ENCODE results near the gene HAUS2.
"Not testable (repeated sequence)": the region's sequence is repeated elsewhere in the genome, so short reads cannot be mapped to it uniquely, and the experiment has no call there.

HAUS2 gene

GRCh38 chr15:42591238-42591934, 42.7 kb downstream of the HAUS2 start:
- H3K4me3 Mint-ChIP-seq = no peak overlapping the region
- peaks cover 15% of the 10 kb centered on the region for H3K36me3 Mint-ChIP-seq
- DNase-seq (ENCODE audit: low spot score in 2 of 2) = no peak
- H3K4me1 Mint-ChIP-seq = no peaks in the 10 kb centered on the region
- no peak overlapping the region for H3K27ac Mint-ChIP-seq
- no peak for ATAC-seq
- H3K9me3 Mint-ChIP-seq = no peaks in the 10 kb centered on the region

GRCh38 chr15:42592716-42593115, 44.1 kb downstream of the HAUS2 start:
- H3K4me1 Mint-ChIP-seq = no peaks in the 10 kb centered on the region
- no peak overlapping the region for H3K4me3 Mint-ChIP-seq
- DNase-seq (ENCODE audit: low spot score in 2 of 2) = no peak
- no peaks in the 10 kb centered on the region for H3K9me3 Mint-ChIP-seq
- no peak for ATAC-seq
- H3K27ac Mint-ChIP-seq = no peak overlapping the region
- peaks cover 15% of the 10 kb centered on the region for H3K36me3 Mint-ChIP-seq

- Mint-ChIP-seq H3K4me1 (no peaks in the 10 kb centered on the region), H3K9me3 (no peaks in the 10 kb centered on the region), H3K27ac (no peak overlapping the region), H3K4me3 (no peak overlapping the region), H3K36me3 (peaks cover 15% of the 10 kb centered on the region)
- no peak for ATAC-seq
- DNase-seq (ENCODE audit: low spot score in 2 of 2) = no peak
Observed at GRCh38 chr15:42593143-42593542, 44.5 kb downstream of the HAUS2 start.

DNA sequence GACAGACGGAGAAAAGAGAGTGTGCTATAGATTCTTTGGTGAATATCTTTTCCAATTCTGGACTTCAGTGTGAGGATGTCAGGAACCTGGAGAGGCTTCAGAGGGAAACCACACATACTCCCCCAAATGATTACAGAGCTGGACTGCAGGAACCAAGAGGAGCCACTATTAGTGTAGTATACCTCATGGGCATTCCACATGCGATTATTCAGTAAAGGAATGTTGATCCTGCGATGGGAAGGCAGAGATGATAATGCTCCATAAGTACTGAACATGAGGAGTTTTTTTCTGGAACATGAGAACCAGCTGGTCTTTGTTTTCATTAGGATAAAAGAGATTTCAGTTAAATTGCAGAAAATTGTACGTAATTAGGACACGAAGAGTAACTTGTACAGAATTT, 45.5 kb downstream of the HAUS2 start:
- ATAC-seq (no peak), DNase-seq (ENCODE audit: low spot score in 2 of 2) (no peak)
- Mint-ChIP-seq H3K9me3 (no peaks in the 10 kb centered on the region), H3K4me3 (no peak overlapping the region), H3K36me3 (peaks cover 15% of the 10 kb centered on the region), H3K4me1 (no peaks in the 10 kb centered on the region), H3K27ac (no peak overlapping the region)

DNA sequence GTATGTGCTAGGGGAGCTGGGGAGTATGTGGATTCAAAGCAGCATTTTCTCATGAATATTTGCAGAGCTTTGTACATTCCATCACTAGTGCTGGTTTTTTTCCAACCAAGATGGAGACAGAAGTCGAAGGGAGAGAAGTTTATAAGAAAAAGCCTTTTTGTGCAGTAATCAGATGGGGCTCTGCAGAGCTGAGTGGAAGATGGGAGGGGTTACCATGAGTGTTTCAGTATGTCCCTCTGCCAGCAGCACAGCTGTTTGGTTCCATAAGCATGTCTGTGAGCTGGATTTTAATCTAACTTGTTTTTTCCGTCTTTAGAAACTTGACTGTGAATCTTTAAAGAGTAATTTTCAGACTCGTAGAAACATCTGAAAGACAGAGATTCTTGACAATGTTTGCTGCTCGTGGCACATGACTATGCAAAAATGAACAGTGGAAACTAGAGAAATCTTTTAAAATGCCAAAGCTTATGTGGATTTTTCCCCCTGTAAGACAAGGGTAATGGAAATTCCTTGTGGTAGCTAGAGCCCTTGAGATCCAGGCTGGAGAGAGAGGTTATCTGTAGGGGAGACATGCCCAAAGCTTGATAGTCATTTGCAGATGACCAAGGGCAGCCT, 47.1 kb downstream of the HAUS2 start:
- no peak overlapping the region for H3K4me3 Mint-ChIP-seq
- H3K4me1 Mint-ChIP-seq = no peaks in the 10 kb centered on the region
- H3K36me3 Mint-ChIP-seq = peaks cover 6% of the 10 kb centered on the region
- no peak overlapping the region for H3K27ac Mint-ChIP-seq
- H3K9me3 Mint-ChIP-seq = no peaks in the 10 kb centered on the region
- DNase-seq (ENCODE audit: low spot score in 2 of 2) (no peak), ATAC-seq (no peak)

DNA sequence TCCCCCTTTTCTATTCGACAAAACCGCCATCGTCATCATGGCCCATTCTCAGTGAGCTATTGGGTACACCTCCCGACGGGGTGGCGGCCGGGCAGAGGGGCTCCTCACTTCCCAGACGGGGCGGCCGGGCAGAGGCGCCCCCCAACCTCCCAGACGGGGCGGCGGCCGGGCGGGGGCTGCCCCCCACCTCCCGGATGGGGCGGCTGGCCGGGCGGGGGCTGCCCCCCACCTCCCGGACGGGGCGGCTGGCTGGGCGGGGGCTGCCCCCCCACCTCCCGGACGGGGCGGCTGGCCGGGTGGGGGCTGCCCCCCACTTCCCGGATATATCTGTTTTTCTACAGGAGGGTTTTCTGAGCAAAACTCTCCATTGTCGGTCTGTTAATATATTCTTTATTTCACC, 52.7 kb downstream of the HAUS2 start:
- H3K36me3 Mint-ChIP-seq; ATAC-seq; H3K27ac Mint-ChIP-seq; DNase-seq (ENCODE audit: low spot score in 2 of 2); H3K9me3 Mint-ChIP-seq; H3K4me3 Mint-ChIP-seq: not testable (repeated sequence)
- peaks cover 24% of the 10 kb centered on the region for H3K4me1 Mint-ChIP-seq

DNA sequence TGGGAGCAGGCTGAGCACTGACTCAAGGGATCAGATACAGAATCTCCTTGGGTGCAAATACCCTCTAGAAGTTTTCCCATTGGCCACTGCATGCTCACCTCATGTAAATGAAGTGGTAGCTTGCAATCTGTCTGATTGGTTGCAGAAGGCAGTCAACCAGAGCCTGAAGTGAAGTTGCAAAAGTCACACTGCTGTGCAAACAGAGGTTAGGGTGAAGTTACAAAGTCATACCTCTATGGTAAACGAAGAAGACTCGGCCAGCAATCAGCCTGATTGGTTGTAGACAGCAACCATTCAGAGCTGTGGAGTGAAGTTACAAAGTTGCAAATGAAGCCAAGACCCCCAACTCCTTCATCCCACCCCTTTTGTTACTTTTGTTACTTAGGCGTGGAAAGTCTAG, 53.9 kb downstream of the HAUS2 start:
- no peak for ATAC-seq
- Mint-ChIP-seq H3K9me3 (no peaks in the 10 kb centered on the region), H3K4me3 (no peak overlapping the region), H3K4me1 (peaks cover 24% of the 10 kb centered on the region), H3K36me3 (no peaks in the 10 kb centered on the region), H3K27ac (no peak overlapping the region)
- DNase-seq (ENCODE audit: low spot score in 2 of 2) = no peak

- DNase-seq (ENCODE audit: low spot score in 2 of 2) (no peak), ATAC-seq (no peak)
- no peak overlapping the region for H3K27ac Mint-ChIP-seq
- H3K9me3 Mint-ChIP-seq = no peaks in the 10 kb centered on the region
- H3K36me3 Mint-ChIP-seq = no peaks in the 10 kb centered on the region
- H3K4me1 Mint-ChIP-seq = peaks cover 38% of the 10 kb centered on the region
- no peak overlapping the region for H3K4me3 Mint-ChIP-seq
Observed at GRCh38 chr15:42603978-42604377, 55.3 kb downstream of the HAUS2 start.

GRCh38 chr15:42604894-42605744, 56.5 kb downstream of the HAUS2 start:
- Mint-ChIP-seq H3K9me3 (no peaks in the 10 kb centered on the region), H3K36me3 (no peaks in the 10 kb centered on the region), H3K27ac (peak overlapping the region; percentile 63), H3K4me1 (peaks cover 43% of the 10 kb centered on the region), H3K4me3 (peak overlapping the region; percentile 26)
- no peak for DNase-seq (ENCODE audit: low spot score in 2 of 2)
- no peak for ATAC-seq

DNA sequence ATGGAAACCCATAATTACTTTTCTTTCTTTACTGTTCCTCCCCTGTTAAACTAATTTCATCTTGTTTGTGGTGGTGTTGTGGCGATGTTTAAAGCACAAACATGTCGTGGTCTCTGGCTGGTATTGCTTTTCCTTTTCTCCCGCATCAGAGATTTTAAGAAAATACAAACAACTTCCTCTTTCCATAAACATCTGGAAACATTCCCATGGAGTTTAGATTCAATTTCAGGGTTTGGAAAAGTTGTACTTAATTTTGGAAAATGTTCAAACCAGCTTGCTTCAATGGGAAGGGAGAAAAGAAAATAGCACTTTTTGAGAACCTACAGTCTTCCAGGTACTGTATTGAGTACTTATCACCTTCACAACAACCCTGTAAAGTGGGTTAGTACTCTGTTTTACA, 57.2 kb downstream of the HAUS2 start:
- peaks cover 43% of the 10 kb centered on the region for H3K4me1 Mint-ChIP-seq
- peak overlapping the region; percentile 63 for H3K27ac Mint-ChIP-seq
- no peak for DNase-seq (ENCODE audit: low spot score in 2 of 2)
- no peaks in the 10 kb centered on the region for H3K9me3 Mint-ChIP-seq
- no peaks in the 10 kb centered on the region for H3K36me3 Mint-ChIP-seq
- ATAC-seq = no peak
- no peak overlapping the region for H3K4me3 Mint-ChIP-seq

- Mint-ChIP-seq H3K4me1 (peaks cover 43% of the 10 kb centered on the region), H3K27ac (peak overlapping the region; percentile 89), H3K4me3 (peak overlapping the region; percentile 55), H3K36me3 (no peaks in the 10 kb centered on the region), H3K9me3 (no peaks in the 10 kb centered on the region)
- DNase-seq (ENCODE audit: low spot score in 2 of 2) (peak; percentile 6 to 72), ATAC-seq (peak; percentile 83)
Observed at GRCh38 chr15:42608110-42608531, 59.5 kb downstream of the HAUS2 start.

- no peaks in the 10 kb centered on the region for H3K36me3 Mint-ChIP-seq
- DNase-seq (ENCODE audit: low spot score in 2 of 2) (no peak), ATAC-seq (peak; percentile 90)
- peak overlapping the region; percentile 89 for H3K27ac Mint-ChIP-seq
- no peaks in the 10 kb centered on the region for H3K9me3 Mint-ChIP-seq
- H3K4me1 Mint-ChIP-seq = peaks cover 37% of the 10 kb centered on the region
- H3K4me3 Mint-ChIP-seq = peak overlapping the region; percentile 55
Observed at GRCh38 chr15:42608752-42609488, 60.3 kb downstream of the HAUS2 start.

- Mint-ChIP-seq H3K4me3 (no peak overlapping the region), H3K4me1 (peaks cover 19% of the 10 kb centered on the region)
- no peak for DNase-seq (ENCODE audit: low spot score in 2 of 2)
Observed at GRCh38 chr15:42611532-42611931, 62.9 kb downstream of the HAUS2 start.

GRCh38 chr15:42612367-42612912, 63.8 kb downstream of the HAUS2 start:
- Mint-ChIP-seq H3K36me3 (no peaks in the 10 kb centered on the region), H3K27ac (no peak overlapping the region), H3K4me3 (no peak overlapping the region), H3K4me1 (peaks cover 19% of the 10 kb centered on the region), H3K9me3 (no peaks in the 10 kb centered on the region)
- no peak for ATAC-seq
- no peak for DNase-seq (ENCODE audit: low spot score in 2 of 2)

More at GRCh38 chr15:42611532-42611931, 62.9 kb downstream of the HAUS2 start:
- no peaks in the 10 kb centered on the region for H3K9me3 Mint-ChIP-seq
- H3K27ac Mint-ChIP-seq = no peak overlapping the region
- H3K36me3 Mint-ChIP-seq = no peaks in the 10 kb centered on the region
- ATAC-seq = no peak

DNA sequence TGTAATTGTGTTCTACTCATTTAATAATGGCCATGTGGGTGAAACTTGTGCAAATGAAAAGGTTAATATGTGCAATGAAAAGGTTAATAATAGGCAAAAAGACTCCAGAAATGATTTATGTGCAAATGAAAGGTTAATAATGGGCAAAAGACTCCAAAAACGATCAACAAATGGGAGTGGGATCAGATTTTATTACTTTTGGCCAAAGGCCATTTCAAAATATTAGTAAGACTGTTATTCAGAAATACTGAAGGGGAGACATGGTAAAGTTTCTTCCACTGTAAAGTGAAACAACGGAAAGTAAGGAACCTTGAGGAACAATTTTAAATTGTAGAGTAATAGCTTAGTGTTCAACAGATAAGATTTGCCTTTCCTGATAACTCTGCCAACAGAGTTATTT, 67.5 kb downstream of the HAUS2 start:
- Mint-ChIP-seq H3K9me3 (no peaks in the 10 kb centered on the region), H3K4me1 (no peaks in the 10 kb centered on the region), H3K27ac (no peak overlapping the region), H3K36me3 (no peaks in the 10 kb centered on the region), H3K4me3 (no peak overlapping the region)
- ATAC-seq (no peak), DNase-seq (ENCODE audit: low spot score in 2 of 2) (no peak)
